OCI-LY3 (cell line): ENCODE measurements around the gene RGL3.

Experiments used
- H2AFZ ChIP-seq: fragments of 200-600, 300-600 bp; shearing (Covaris generic); 2 replicates; pipeline ENCODE4 v1.6.0; 2014; ENCODE audit warnings: antibody characterized with exemption, low read depth, low read length
- H3K27ac ChIP-seq: fragments of 200-600, 300-600 bp; sonication (generic); 2 replicates; pipeline ENCODE4 v1.5.1; 2014; ENCODE audit warnings: mild to moderate bottlenecking, low read length, moderate library complexity, mixed read lengths
- H3K27me3 ChIP-seq: fragments of 200-600, 300-600 bp; sonication (generic); 2 replicates; pipeline ENCODE4 v1.6.1; 2014; ENCODE audit warnings: low read depth, low read length, mixed read lengths
- H3K36me3 ChIP-seq: fragments of 200-600, 300-600 bp; sonication (generic); replicated peaks from 2 replicates; pipeline ENCODE3; 2014; ENCODE audit warnings: low read depth, low read length, mixed read lengths
- H3K4me1 ChIP-seq: fragments of 300-600, 200-600 bp; sonication (generic); 2 replicates; pipeline ENCODE4 v1.6.1; 2014; ENCODE audit warnings: low read length, mixed read lengths
- H3K4me2 ChIP-seq: fragments of 200-600, 300-600 bp; sonication (generic); 2 replicates; pipeline ENCODE4 v1.6.1; 2014; ENCODE audit warnings: low read length, mixed read lengths
- H3K4me3 ChIP-seq: fragments of 300-600, 200-600 bp; sonication (generic); 2 replicates; pipeline ENCODE4 v1.5.1; 2014; ENCODE audit warnings: antibody characterized with exemption, mild to moderate bottlenecking, low read length, moderate library complexity
- H3K79me2 ChIP-seq: fragments of 300-600, 200-600 bp; shearing (Covaris generic); 2 replicates; pipeline ENCODE4 v1.6.1; 2014; ENCODE audit warnings: mild to moderate bottlenecking, low read length, mixed read lengths
- H3K9ac ChIP-seq: fragments of 300-600, 200-600 bp; shearing (Covaris generic); 2 replicates; pipeline ENCODE4 v1.6.0; 2014; ENCODE audit warnings: mild to moderate bottlenecking, low read length, moderate library complexity
- H3K9me3 ChIP-seq: fragments of 200-600, 300-600 bp; shearing (Covaris generic); 2 replicates; pipeline ENCODE4 v1.6.1; 2014; ENCODE audit warnings: low read length, mixed read lengths; ENCODE audit not compliant: insufficient read depth
- H4K20me1 ChIP-seq: fragments of 200-600, 300-600 bp; sonication (generic); 2 replicates; pipeline ENCODE4 v1.6.1; 2016; ENCODE audit warnings: low read length, mixed read lengths; ENCODE audit not compliant: insufficient read depth
- CTCF ChIP-seq: fragments of 200-600, 300-600 bp; sonication (generic); IDR thresholded peaks from 2 replicates; pipeline ENCODE4 v1.5.1; 2014; ENCODE audit warnings: antibody characterized with exemption, low read length, low read depth
- EZH2phosphoT487 ChIP-seq: fragments of 200-600 bp; shearing (Covaris generic); IDR thresholded peaks from 2 replicates; pipeline ENCODE4 v1.6.1; 2018; ENCODE audit warnings: antibody characterized with exemption, mixed run types, low read depth

The RGL3 gene

GRCh38 chr19:11453468-11454341 is 34.6 kb upstream of the RGL3 start:
- Histone ChIP-seq H3K79me2 (peaks cover 26% of the 10 kb centered on the region), H2AFZ (peak overlapping the region; percentile 13; the same call in 1 of the 2 replicates), H3K4me2 (peak overlapping the region; percentile 63), H4K20me1 (no peaks in the 10 kb centered on the region), H3K4me1 (peaks cover 17% of the 10 kb centered on the region), H3K27ac (peak overlapping the region; percentile 60), H3K27me3 (no peaks in the 10 kb centered on the region), H3K4me3 (peak overlapping the region; percentile 82), H3K36me3 (peaks cover 12% of the 10 kb centered on the region), H3K9ac (peak overlapping the region; percentile 88), H3K9me3 (no peaks in the 10 kb centered on the region)
- TF ChIP-seq EZH2phosphoT487: no peak
- TF ChIP-seq CTCF: peak; percentile 81

DNA sequence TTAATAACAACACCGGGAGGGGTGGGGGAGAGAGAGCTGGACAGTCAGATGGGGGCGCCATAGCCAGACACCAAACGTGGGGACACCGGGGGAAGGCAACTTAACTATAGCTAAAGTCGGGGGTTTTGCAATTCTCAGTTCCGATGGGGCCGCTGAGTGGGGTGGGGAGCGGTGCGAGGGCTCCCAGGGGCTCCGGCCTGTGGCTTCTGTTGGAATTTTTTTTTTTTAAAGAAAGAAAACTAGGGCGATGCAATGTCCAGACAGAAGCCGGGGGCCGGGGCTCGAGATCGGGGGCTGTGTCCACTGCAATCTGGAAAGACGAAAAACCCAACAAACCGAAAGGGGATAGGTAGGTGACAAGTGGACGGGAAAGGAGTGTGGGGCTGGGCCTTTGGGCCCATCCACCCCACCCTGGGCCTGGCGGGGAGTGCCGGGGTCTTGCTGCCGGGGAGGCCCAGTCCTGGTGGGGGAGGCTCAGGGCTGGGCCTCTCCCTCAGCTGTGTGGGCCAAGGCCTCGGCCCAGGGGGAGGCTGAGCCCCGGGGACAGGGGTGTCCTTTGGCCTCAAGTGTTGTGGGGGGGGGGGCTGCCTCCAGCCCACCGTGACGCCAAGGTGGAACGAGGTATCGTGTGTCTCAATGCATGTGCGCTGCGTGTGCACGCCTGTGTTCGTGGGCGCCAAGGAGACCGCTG is 33.7 kb upstream of the RGL3 start:
- Histone ChIP-seq H2AFZ (peak overlapping the region; percentile 13; the same call in 1 of the 2 replicates), H3K4me1 (peaks cover 17% of the 10 kb centered on the region), H3K36me3 (peaks cover 20% of the 10 kb centered on the region), H3K79me2 (peaks cover 26% of the 10 kb centered on the region), H3K9ac (peak overlapping the region; percentile 88), H3K27me3 (no peaks in the 10 kb centered on the region), H4K20me1 (no peaks in the 10 kb centered on the region), H3K9me3 (no peaks in the 10 kb centered on the region), H3K4me3 (peak overlapping the region; percentile 82), H3K27ac (peak overlapping the region; percentile 60), H3K4me2 (peak overlapping the region; percentile 63)
- TF ChIP-seq CTCF: peak; percentile 83
- no peak for TF ChIP-seq EZH2phosphoT487

- Histone ChIP-seq H3K27me3 (no peaks in the 10 kb centered on the region), H3K4me3 (peak overlapping the region; percentile 82), H4K20me1 (no peaks in the 10 kb centered on the region), H3K27ac (peak overlapping the region; percentile 60), H3K79me2 (peaks cover 26% of the 10 kb centered on the region), H3K36me3 (peaks cover 20% of the 10 kb centered on the region), H3K9me3 (no peaks in the 10 kb centered on the region), H3K9ac (peak overlapping the region; percentile 88), H3K4me2 (peak overlapping the region; percentile 63), H3K4me1 (peaks cover 17% of the 10 kb centered on the region), H2AFZ (0 out of 2 replicates have a peak overlapping the region, but pooled peaks have one; percentile 13)
- TF ChIP-seq EZH2phosphoT487 (no peak), CTCF (no peak)
These were observed 32.9 kb upstream of the RGL3 start for GRCh38 chr19:11451871-11452619.
